ENCODE measurements around the gene PTPRF.
"Not testable (repeated sequence)": the region's sequence is repeated elsewhere in the genome, so short reads cannot be mapped to it uniquely, and the experiment has no call there.

Gene PTPRF

DNA sequence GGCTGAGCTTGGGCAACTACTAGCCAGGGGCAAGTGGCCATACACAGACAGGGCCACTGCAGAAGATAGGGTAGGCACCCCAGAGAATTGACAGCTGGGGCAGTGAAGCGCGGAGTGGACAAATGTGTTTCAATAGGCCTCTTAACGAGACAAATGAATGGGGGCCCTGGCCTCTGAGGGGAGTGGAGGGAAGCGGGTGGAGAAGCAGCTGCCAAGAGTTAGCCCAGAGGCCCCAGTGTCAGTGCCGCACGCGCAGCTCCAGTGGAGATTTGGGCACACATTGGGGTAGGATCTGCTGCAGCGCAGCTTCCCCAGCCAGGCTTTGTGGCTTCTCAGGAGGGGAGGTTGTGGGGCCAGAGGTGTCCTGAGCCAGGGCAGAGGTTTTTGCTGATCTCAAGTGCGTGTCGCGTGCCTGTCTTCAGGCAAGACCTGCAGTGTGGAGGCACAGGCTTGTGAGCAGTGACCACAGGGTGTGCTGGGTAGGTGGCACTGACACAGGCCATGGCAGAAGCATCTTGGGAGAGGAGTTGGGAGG lies 16.9 kb downstream of the PTPRF start:
- Histone ChIP-seq H3K27me3 (no peaks in the 10 kb centered on the region), H3K4me1 (peaks cover 0 to 95% (median 29%) of the 10 kb centered on the region in 4 donors), H3K27ac (no peak overlapping the region), H3K4me3 (no peak overlapping the region), H3K9me3 (no peaks in the 10 kb centered on the region), H3K36me3 (no peaks in the 10 kb centered on the region)
- no peak for DNase-seq
- intact Hi-C loops (cut with DNase I; ENCODE audit: low total_unique reads), result no loop called here
- TF ChIP-seq CTCF (IDR thresholded peaks at IDR 0.05), result no peak

DNA sequence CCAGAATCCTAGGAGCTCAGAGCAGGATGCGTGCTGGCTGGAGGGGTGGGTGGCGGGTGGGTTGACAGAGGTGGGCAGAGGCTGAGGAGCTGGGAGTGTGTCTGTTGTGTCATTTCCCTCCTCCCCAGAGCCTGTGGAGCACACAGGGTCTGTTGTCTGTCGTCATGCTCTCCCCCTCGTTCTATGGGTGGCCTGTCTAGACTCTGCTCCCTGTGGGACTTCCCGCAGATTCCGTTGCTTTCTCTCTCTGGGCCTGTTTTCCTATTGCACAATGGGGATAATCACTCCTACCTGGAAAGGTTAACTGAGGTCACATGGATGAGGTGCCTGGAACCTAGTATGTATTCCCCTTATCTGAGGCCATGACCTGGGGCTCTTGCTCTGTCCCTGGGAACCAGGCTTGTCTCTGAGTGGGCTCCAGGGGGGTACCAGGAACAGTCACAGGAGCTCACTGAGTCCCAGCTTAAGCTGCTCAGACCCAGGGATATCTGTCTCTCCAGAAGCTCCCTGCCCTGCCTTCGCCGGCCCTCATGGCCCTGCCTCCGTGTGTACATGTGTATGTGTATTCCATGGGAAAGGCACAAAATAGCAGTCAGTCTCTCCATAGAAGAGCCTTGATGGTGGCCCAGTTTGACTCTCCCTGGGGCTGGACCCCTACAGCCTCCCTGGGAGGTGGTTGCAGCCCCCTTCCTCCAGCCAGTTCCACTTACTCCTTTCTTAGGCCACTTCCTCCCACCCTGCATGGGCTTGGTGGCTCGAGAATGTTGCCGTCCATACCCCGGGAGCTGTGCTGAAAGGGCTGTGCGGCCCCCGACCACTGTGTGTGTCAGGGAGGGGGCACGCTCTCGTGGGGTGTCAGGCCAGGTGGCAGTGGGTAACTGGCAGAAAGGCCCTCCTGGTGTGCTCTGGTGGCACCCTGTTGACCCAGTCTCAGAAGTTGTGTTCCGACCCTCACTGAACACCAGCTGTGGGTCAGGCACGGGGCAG lies 17.9 kb downstream of the PTPRF start:
- no peaks in the 10 kb centered on the region for H3K9me3 ChIP-seq
- no peak for DNase-seq
- H3K4me3 ChIP-seq, result no peak overlapping the region
- TF ChIP-seq CTCF (IDR thresholded peaks at IDR 0.05), result no peak
- peaks cover 0 to 3% (median 3%) of the 10 kb centered on the region in 3 donors for H3K36me3 ChIP-seq
- intact Hi-C loops (cut with DNase I; ENCODE audit: low total_unique reads), result no loop called here
- H3K27me3 ChIP-seq, result no peaks in the 10 kb centered on the region
- H3K4me1 ChIP-seq, result peaks cover 0 to 95% (median 26%) of the 10 kb centered on the region in 4 donors
- no peak overlapping the region for H3K27ac ChIP-seq

DNA sequence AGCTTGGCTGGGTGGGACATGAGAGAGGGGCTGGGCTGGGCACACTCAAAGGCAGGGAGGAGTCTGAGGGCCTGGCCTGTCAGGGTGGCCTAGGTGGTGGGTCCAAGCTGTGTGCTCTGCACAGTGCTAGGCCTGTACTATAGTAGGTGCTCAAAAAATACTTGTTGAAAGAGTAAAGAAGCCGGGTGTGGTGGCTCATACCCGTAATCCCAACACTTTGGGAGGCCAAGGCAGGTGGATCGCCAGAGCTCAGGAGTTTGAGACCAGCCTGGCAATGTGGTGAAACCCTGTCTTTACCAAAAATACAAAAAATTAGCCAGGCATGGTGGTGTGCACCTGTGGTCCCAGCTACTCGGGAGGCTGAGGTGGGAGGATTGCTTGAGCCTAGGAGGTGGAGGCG lies 18.7 kb downstream of the PTPRF start:
- intact Hi-C loops (cut with DNase I; ENCODE audit: low total_unique reads); DNase-seq; H3K9me3 ChIP-seq; H3K4me3 ChIP-seq; H3K27me3 ChIP-seq: not testable (repeated sequence)
- H3K27ac ChIP-seq, result peak overlapping the region in 1 of 2 donors; percentile 38
- peaks cover 0 to 87% (median 26%) of the 10 kb centered on the region in 4 donors for H3K4me1 ChIP-seq
- H3K36me3 ChIP-seq, result peaks cover 0 to 11% (median 9%) of the 10 kb centered on the region in 3 donors

- peak overlapping the region; percentile 17 to 33 for H3K4me3 ChIP-seq
- no peak for TF ChIP-seq CTCF (IDR thresholded peaks at IDR 0.05)
- peaks cover 0 to 80% (median 24%) of the 10 kb centered on the region in 4 donors for H3K4me1 ChIP-seq
- H3K9me3 ChIP-seq, result no peaks in the 10 kb centered on the region
- H3K36me3 ChIP-seq, result peaks cover 0 to 13% (median 9%) of the 10 kb centered on the region in 3 donors
- intact Hi-C loops (cut with DNase I; ENCODE audit: low total_unique reads), result no loop called here
- H3K27me3 ChIP-seq, result no peaks in the 10 kb centered on the region
- H3K27ac ChIP-seq, result peak overlapping the region in 1 of 2 donors; percentile 38
- peak in 1 of 2 donors; percentile 77 for DNase-seq
Observed at GRCh38 chr1:43549921-43550597, 19.4 kb downstream of the PTPRF start.

DNA sequence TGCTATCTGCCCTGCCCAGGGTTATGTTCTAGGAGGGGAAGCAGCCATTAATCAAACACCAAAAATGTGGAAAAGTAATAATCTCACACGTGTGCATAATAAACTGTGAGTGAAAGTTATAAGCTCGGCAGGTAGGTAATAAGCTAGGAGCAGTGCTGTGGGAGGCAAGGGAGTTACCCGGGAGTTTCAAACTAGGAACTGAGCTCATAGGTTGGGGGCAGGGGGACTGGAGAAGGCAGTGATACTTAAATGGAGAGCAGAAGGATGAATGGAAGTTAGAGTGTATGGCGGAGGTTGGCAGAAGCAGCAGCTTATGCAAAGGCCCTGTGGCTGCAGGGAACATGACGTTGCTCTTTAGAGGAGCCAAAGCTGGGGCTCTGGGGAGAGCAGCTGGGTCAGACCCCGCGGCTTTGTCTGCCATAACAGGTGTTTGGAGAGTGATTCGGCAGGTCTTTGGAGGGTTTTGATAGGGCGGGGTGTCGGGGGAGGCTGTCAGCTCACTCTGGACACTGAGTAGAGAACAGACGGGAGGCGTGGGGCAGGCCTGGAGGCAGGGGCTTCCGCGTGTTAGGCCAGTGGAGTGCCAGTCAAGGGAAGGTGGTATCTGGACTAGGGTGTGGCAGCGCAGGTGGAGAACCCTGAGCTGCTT lies 20.0 kb downstream of the PTPRF start:
- no peaks in the 10 kb centered on the region for H3K27me3 ChIP-seq
- no peaks in the 10 kb centered on the region for H3K9me3 ChIP-seq
- peak overlapping the region; percentile 17 to 33 for H3K4me3 ChIP-seq
- peaks cover 0 to 74% (median 17%) of the 10 kb centered on the region in 4 donors for H3K4me1 ChIP-seq
- no peak for DNase-seq
- H3K27ac ChIP-seq, result peak overlapping the region in 1 of 2 donors; percentile 38
- no peak for TF ChIP-seq CTCF (IDR thresholded peaks at IDR 0.05)
- H3K36me3 ChIP-seq, result peaks cover 0 to 17% (median 13%) of the 10 kb centered on the region in 3 donors
- intact Hi-C loops (cut with DNase I; ENCODE audit: low total_unique reads), result no loop called here

All from tibial artery (tissue), 4 donors.